ENCODE measurements around the gene YWHAG. TPM values are rescaled to one million over a fixed set of nuclear protein-coding genes. Genes with fewer than 3 reads are reported as not detected.

YWHAG gene
- total RNA-seq, 2 experiments from 2014 or later, result 42.6 to 126 TPM

DNA sequence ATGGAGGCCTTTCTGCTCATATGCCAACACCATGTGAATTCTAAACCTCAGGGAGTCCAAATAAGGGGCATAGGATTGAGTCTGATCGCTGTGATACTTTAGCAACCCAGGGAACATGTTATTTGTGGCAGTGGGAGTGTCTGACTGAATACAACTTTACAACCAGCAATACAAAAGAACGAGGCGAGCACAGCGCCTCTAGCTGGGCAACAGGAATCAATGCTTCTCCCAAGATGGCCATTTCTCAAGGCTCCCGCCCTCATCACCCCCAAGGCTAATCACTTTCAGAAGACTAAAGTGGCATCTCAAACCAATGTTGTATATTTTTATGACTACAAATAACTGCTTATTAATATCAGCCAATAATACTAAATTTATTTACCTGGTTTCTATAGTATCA is 28.1 kb downstream of the YWHAG start:
- POLR2A ChIA-PET, result no interaction called here
- BruUV-seq (replicated peaks), result no TSS peak
- H3K4me2 ChIP-seq (ENCODE audit: low read length), result no peak overlapping the region
- CTCF ChIA-PET (ENCODE audit: unreplicated experiment), result no interaction called here
- peaks cover 80% of the 10 kb centered on the region for H3K79me2 ChIP-seq (ENCODE audit: insufficient read depth, low read depth, low read length)
- no peaks in the 10 kb centered on the region for H3K9me3 ChIP-seq (ENCODE audit: low read length)
- peaks cover 92% of the 10 kb centered on the region for H3K36me3 ChIP-seq (ENCODE audit: insufficient read depth, low read length)
- H3K4me1 ChIP-seq (ENCODE audit: insufficient read depth, low read length, poor library complexity, severe bottlenecking), result no peaks in the 10 kb centered on the region
- no peak for DNase-seq (ENCODE audit: low spot score)
- H3K9me2 ChIP-seq (ENCODE audit: insufficient read depth, low read length), result no peaks in the 10 kb centered on the region
- TF ChIP-seq EZH2phosphoT487 (IDR thresholded peaks at IDR 0.05; ENCODE audit: borderline replicate concordance, low read depth, low read length), result no peak
- peak; percentile 53 for TF ChIP-seq CTCF (conservative IDR thresholded peaks at IDR 0.05; ENCODE audit: low read length)
- H3K4me3 ChIP-seq (ENCODE audit: low read depth, low read length, poor library complexity, severe bottlenecking), result no peak overlapping the region
- intact Hi-C loops (cut with micrococcal nuclease; ENCODE audit: unreplicated experiment), result no loop called here
- H2AFZ ChIP-seq (ENCODE audit: low read length), result no peak overlapping the region
- H4K20me1 ChIP-seq (ENCODE audit: insufficient read depth, low read length), result peaks cover 27% of the 10 kb centered on the region; the same call in 1 of the 2 replicates
- no peak overlapping the region for H3K27ac ChIP-seq (ENCODE audit: low read depth, low read length, poor library complexity, severe bottlenecking)

DNA sequence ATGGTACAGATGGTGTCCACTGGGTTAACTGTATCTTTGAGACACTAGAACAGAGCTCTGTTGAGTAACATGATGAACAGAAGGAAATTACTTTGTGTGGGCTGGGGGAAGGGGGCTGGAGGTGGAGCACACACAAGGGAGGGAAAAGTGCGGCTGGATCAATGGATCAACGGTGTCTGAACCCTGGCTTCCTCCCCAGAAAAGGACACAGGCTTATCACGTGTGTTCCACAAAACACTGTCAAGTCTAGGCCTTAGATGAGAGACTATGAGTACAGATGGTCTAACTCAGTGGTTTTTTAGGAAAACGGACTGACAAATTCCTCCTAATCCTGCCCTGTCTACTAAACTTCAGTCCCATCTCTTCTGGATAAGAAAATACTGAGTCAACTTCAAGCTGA is 28.5 kb downstream of the YWHAG start:
- H3K27ac ChIP-seq (ENCODE audit: low read depth, low read length, poor library complexity, severe bottlenecking), result no peak overlapping the region
- TF ChIP-seq CTCF (conservative IDR thresholded peaks at IDR 0.05; ENCODE audit: low read length), result no peak
- TF ChIP-seq EZH2phosphoT487 (IDR thresholded peaks at IDR 0.05; ENCODE audit: borderline replicate concordance, low read depth, low read length), result no peak
- H3K9me3 ChIP-seq (ENCODE audit: low read length), result no peaks in the 10 kb centered on the region
- no peak overlapping the region for H3K4me3 ChIP-seq (ENCODE audit: low read depth, low read length, poor library complexity, severe bottlenecking)
- peaks cover 92% of the 10 kb centered on the region for H3K36me3 ChIP-seq (ENCODE audit: insufficient read depth, low read length)
- H3K4me1 ChIP-seq (ENCODE audit: insufficient read depth, low read length, poor library complexity, severe bottlenecking), result no peaks in the 10 kb centered on the region
- intact Hi-C loops (cut with micrococcal nuclease; ENCODE audit: unreplicated experiment), result no loop called here
- H4K20me1 ChIP-seq (ENCODE audit: insufficient read depth, low read length), result peaks cover 27% of the 10 kb centered on the region; the same call in 1 of the 2 replicates
- H3K79me2 ChIP-seq (ENCODE audit: insufficient read depth, low read depth, low read length), result peaks cover 76% of the 10 kb centered on the region
- ChIA-PET POLR2A (no interaction called here), CTCF (ENCODE audit: unreplicated experiment) (no interaction called here)
- no TSS peak for BruUV-seq (replicated peaks)
- H3K4me2 ChIP-seq (ENCODE audit: low read length), result no peak overlapping the region
- H3K9me2 ChIP-seq (ENCODE audit: insufficient read depth, low read length), result no peaks in the 10 kb centered on the region
- DNase-seq (ENCODE audit: low spot score), result no peak
- H2AFZ ChIP-seq (ENCODE audit: low read length), result no peak overlapping the region

DNA sequence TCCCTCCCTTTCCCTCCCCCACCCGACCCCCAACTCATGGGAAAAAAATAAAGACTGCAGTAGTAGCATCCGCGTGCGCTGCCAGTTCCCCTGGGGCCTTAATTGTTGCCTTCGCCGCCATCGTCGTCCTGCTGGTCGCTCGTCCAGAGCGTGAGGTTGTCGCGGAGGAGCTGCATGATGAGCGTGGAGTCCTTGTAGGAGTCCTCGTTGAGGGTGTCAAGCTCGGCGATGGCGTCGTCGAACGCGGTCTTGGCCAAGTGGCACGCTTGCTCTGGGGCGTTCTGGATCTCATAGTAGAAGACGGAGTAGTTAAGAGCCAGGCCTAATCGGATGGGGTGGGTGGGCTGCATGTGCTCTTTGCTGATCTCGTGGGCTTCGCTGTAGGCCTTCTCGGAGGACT is 29.3 kb downstream of the YWHAG start:
- Histone ChIP-seq H3K79me2 (ENCODE audit: insufficient read depth, low read depth, low read length) (peaks cover 68% of the 10 kb centered on the region), H3K9me3 (ENCODE audit: low read length) (no peaks in the 10 kb centered on the region), H2AFZ (ENCODE audit: low read length) (no peak overlapping the region), H3K27ac (ENCODE audit: low read depth, low read length, poor library complexity, severe bottlenecking) (no peak overlapping the region), H4K20me1 (ENCODE audit: insufficient read depth, low read length) (peaks cover 27% of the 10 kb centered on the region; the same call in 1 of the 2 replicates), H3K9me2 (ENCODE audit: insufficient read depth, low read length) (no peaks in the 10 kb centered on the region), H3K4me3 (ENCODE audit: low read depth, low read length, poor library complexity, severe bottlenecking) (no peak overlapping the region), H3K36me3 (ENCODE audit: insufficient read depth, low read length) (peaks cover 96% of the 10 kb centered on the region), H3K4me2 (ENCODE audit: low read length) (no peak overlapping the region), H3K4me1 (ENCODE audit: insufficient read depth, low read length, poor library complexity, severe bottlenecking) (no peaks in the 10 kb centered on the region)
- no TSS peak for BruUV-seq (replicated peaks)
- ChIA-PET POLR2A (no interaction called here), CTCF (ENCODE audit: unreplicated experiment) (no interaction called here)
- no peak for DNase-seq (ENCODE audit: low spot score)
- intact Hi-C loops (cut with micrococcal nuclease; ENCODE audit: unreplicated experiment), result no loop called here
- no peak for TF ChIP-seq EZH2phosphoT487 (IDR thresholded peaks at IDR 0.05; ENCODE audit: borderline replicate concordance, low read depth, low read length)
- no peak for TF ChIP-seq CTCF (conservative IDR thresholded peaks at IDR 0.05; ENCODE audit: low read length)
